Measurements from ENCODE around the gene NAALAD2. TPM values are rescaled to one million over a fixed set of nuclear protein-coding genes. Genes with fewer than 3 reads are reported as not detected.

Gene NAALAD2
- 1.1 and 2.0 TPM in 2 replicates for total RNA-seq (2014; rRNA removed; shearing (Covaris generic))

GRCh38 chr11:90134478-90135003 is at the start of gene NAALAD2:
NAALAD2 (plus strand) TSS chr11:90134663; CDS start chr11:90134759, 96 bp downstream.

GRCh38 chr11:90085650-90086049 is 48.8 kb upstream of the NAALAD2 start, which contains the start of gene UBTFL1:
UBTFL1 (plus strand) TSS chr11:90085950; CDS start chr11:90085950, 0 bp downstream.

GRCh38 chr11:90222459-90223247 is 88.2 kb downstream of the NAALAD2 start, which contains the start of gene CHORDC1:
CHORDC1 (minus strand) TSS chr11:90223049; CDS start chr11:90222954, 95 bp downstream.

Small RNA genes lying within 50 kb of the gene (small RNA-seq; reads per million reads assigned to genes)
- gene RF00275: not detected

Other genes with a start within 250 kb of the NAALAD2 start
- 0.08 TPM in 1 of 2 replicates, not detected in the other for gene TRIM49D1, start 212.4 kb upstream of the NAALAD2 start, total RNA-seq (2014; rRNA removed; shearing (Covaris generic))
- 0.45 TPM in 1 of 2 replicates, not detected in the other for gene TRIM49D2, start 210.6 kb upstream of the NAALAD2 start, total RNA-seq (2014; rRNA removed; shearing (Covaris generic))
- gene TRIM64, start 168.6 kb upstream of the NAALAD2 start, total RNA-seq (2014; rRNA removed; shearing (Covaris generic)): not detected in 2 replicates
- 0.08 and 0.15 TPM in 2 replicates for gene TRIM49C, start 103.6 kb upstream of the NAALAD2 start, total RNA-seq (2014; rRNA removed; shearing (Covaris generic))
- gene UBTFL1, start 48.7 kb upstream of the NAALAD2 start, total RNA-seq (2014; rRNA removed; shearing (Covaris generic)): not detected in 2 replicates
- 37.9 and 40.2 TPM in 2 replicates for gene CHORDC1, start 88.4 kb downstream of the NAALAD2 start, total RNA-seq (2014; rRNA removed; shearing (Covaris generic))

Data from A375 (cell line).